Left ventricle myocardium inferior (tissue), 1 donor: ENCODE data around the gene ACAD11. TPM values are rescaled to one million over a fixed set of nuclear protein-coding genes. Genes with fewer than 3 reads are reported as not detected.

Experiments
- DNase-seq: peaks from one replicate; pipeline ENCODE4 v3.0.0-alpha.2; 2020
- H3K27ac ChIP-seq: fragments of 200-600 bp; replicated peaks from 2 replicates; pipeline ENCODE4 v1.8.0; 2021
- H3K27me3 ChIP-seq: fragments of 200-600 bp; 2 replicates; pipeline ENCODE4 v1.8.0; 2021; ENCODE audit warnings: low read depth
- H3K36me3 ChIP-seq: fragments of 200-600 bp; 2 replicates; pipeline ENCODE4 v1.8.0; 2021
- H3K4me1 ChIP-seq: fragments of 200-600 bp; 2 replicates; pipeline ENCODE4 v1.8.0; 2021
- H3K4me3 ChIP-seq: fragments of 200-600 bp; 2 replicates; pipeline ENCODE4 v1.8.0; 2021; ENCODE audit warnings: mild to moderate bottlenecking, moderate library complexity
- H3K9me3 ChIP-seq: fragments of 200-600 bp; replicated peaks from 2 replicates; pipeline ENCODE4 v1.8.0; 2021
- CTCF ChIP-seq: fragments of 200-600 bp; IDR thresholded peaks from 2 replicates; pipeline ENCODE4 v1.8.0; 2021; ENCODE audit warnings: antibody characterized with exemption, mild to moderate bottlenecking, borderline replicate concordance
- intact Hi-C: fragments of 100-400 bp; cut with micrococcal nuclease; formaldehyde crosslinking; loops from one replicate; pipeline ENCODE4 v1.11.0; 2022
- long read RNA-seq: library from polyadenylated mRNA; unstranded; transcript quantifications from one replicate; pipeline ENCODE4 v2.0.0, GENCODE V29; 2021
- total RNA-seq: library from RNA; stranded (reverse); fragmentation: NEBNext Ultra II Directional; extraction: Animal tissue kit (Norgen Biotek cat#: 25700); gene quantifications from one replicate; pipeline ENCODE4 v1.2.1, GENCODE V29; 2021
- donor health status: DM: no; HTN: yes; CAD: no; lungs with severe emphysema.

The ACAD11 gene
- 21.5 TPM for total RNA-seq
- long read RNA-seq, full-length matches to known transcripts, result 47 of 64 reads
- long read RNA-seq, partial matches to known transcripts, result 8 of 64 reads
- long read RNA-seq, other reads (novel, unspliced or antisense), result 9 of 64 reads

GRCh38 chr3:132659365-132660051 lies at the start of gene ACAD11:
ACAD11 (minus strand) TSS chr3:132659809; CDS start chr3:132659751, 58 bp downstream.
- peak within 1 kb of the TSS; percentile 87 for H3K4me3 ChIP-seq
- no peaks in the 10 kb centered on the region for H3K36me3 ChIP-seq
- peaks cover 95% of the 10 kb centered on the region for H3K4me1 ChIP-seq
- intact Hi-C loops, result no loop called here
- H3K27me3 ChIP-seq, result no peaks in the 10 kb centered on the region
- no peaks in the 10 kb centered on the region for H3K9me3 ChIP-seq
- TF ChIP-seq CTCF, result peak; percentile 83
- H3K27ac ChIP-seq, result peak within 1 kb of the TSS; percentile 94
- DNase-seq, result peak; percentile 71

- H3K4me1 ChIP-seq, result no peaks in the 10 kb centered on the region
- DNase-seq, result no peak
- intact Hi-C loops, result no loop called here
- H3K27ac ChIP-seq, result no peak overlapping the region
- H3K9me3 ChIP-seq, result no peaks in the 10 kb centered on the region
- H3K36me3 ChIP-seq, result peaks cover 98% of the 10 kb centered on the region
- H3K4me3 ChIP-seq, result no peak overlapping the region
- no peak for TF ChIP-seq CTCF
- H3K27me3 ChIP-seq, result no peaks in the 10 kb centered on the region
These were observed 44.1 kb upstream of the ACAD11 start for GRCh38 chr3:132703733-132704132.

GRCh38 chr3:132695422-132695821 lies 35.8 kb upstream of the ACAD11 start:
- DNase-seq, result no peak
- Histone ChIP-seq H3K9me3 (no peaks in the 10 kb centered on the region), H3K27ac (no peak overlapping the region), H3K4me1 (no peaks in the 10 kb centered on the region), H3K4me3 (no peak overlapping the region), H3K36me3 (peaks cover 98% of the 10 kb centered on the region), H3K27me3 (no peaks in the 10 kb centered on the region)
- intact Hi-C loops, result loop anchor here (10.0 kb wide), 1 partner anchor 191 kb away; no protein-coding TSS in a partner anchor
- TF ChIP-seq CTCF, result no peak

GRCh38 chr3:132694991-132695390 lies 35.4 kb upstream of the ACAD11 start:
- no peaks in the 10 kb centered on the region for H3K4me1 ChIP-seq
- peaks cover 98% of the 10 kb centered on the region for H3K36me3 ChIP-seq
- no peak for TF ChIP-seq CTCF
- no peaks in the 10 kb centered on the region for H3K27me3 ChIP-seq
- H3K27ac ChIP-seq, result no peak overlapping the region
- intact Hi-C loops, result loop anchor here (10.0 kb wide), 1 partner anchor 190 kb away; no protein-coding TSS in a partner anchor
- no peak overlapping the region for H3K4me3 ChIP-seq
- H3K9me3 ChIP-seq, result no peaks in the 10 kb centered on the region
- no peak for DNase-seq

- Histone ChIP-seq H3K27me3 (no peaks in the 10 kb centered on the region), H3K36me3 (peaks cover 97% of the 10 kb centered on the region), H3K4me1 (no peaks in the 10 kb centered on the region), H3K4me3 (no peak overlapping the region), H3K9me3 (no peaks in the 10 kb centered on the region), H3K27ac (peak overlapping the region; percentile 57)
- no peak for TF ChIP-seq CTCF
- DNase-seq, result no peak
- intact Hi-C loops, result loop anchor here (10.0 kb wide), 1 partner anchor 185 kb away; no protein-coding TSS in a partner anchor
These were observed 30.4 kb upstream of the ACAD11 start for GRCh38 chr3:132690040-132690439.
